ENCODE results near the gene BANP.
"Not testable (repeated sequence)": the region's sequence is repeated elsewhere in the genome, so short reads cannot be mapped to it uniquely, and the experiment has no call there.

DNA sequence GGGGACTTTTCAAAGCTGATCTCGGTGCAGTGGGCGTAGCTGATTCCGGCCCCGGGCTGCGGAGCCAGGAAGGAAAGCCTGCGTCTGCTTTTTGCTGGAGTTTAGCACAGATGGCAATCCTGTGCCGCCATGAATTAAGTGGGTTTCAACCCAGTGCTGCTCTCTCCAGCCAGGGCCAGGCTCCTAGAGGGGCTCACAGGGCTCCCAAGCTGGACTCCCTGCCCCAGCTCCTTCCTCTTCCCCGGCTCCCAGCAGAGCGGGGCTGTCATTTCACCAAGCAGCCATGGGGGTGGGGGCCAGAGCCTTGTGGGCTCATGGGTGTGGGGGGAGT is 140.7 kb downstream of the BANP start:
- TF ChIP-seq, protein P1, sequence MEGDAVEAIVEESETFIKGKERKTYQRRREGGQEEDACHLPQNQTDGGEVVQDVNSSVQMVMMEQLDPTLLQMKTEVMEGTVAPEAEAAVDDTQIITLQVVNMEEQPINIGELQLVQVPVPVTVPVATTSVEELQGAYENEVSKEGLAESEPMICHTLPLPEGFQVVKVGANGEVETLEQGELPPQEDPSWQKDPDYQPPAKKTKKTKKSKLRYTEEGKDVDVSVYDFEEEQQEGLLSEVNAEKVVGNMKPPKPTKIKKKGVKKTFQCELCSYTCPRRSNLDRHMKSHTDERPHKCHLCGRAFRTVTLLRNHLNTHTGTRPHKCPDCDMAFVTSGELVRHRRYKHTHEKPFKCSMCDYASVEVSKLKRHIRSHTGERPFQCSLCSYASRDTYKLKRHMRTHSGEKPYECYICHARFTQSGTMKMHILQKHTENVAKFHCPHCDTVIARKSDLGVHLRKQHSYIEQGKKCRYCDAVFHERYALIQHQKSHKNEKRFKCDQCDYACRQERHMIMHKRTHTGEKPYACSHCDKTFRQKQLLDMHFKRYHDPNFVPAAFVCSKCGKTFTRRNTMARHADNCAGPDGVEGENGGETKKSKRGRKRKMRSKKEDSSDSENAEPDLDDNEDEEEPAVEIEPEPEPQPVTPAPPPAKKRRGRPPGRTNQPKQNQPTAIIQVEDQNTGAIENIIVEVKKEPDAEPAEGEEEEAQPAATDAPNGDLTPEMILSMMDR (IDR thresholded peaks at IDR 0.05; ENCODE audit: control extremely low read depth in 1 of 3, insufficient read depth in 1 of 3, low read depth in 1 of 3, low read length in 3 of 3): not testable (repeated sequence)
- not testable (repeated sequence) for TF ChIP-seq POLR2A (IDR thresholded peaks at IDR 0.05; ENCODE audit: control extremely low read depth in 1 of 2, low read depth in 2 of 2, low read length in 2 of 2); CBX8 (IDR thresholded peaks at IDR 0.05; ENCODE audit: borderline replicate concordance, low read depth, low read length); RNF2 (IDR thresholded peaks at IDR 0.05; ENCODE audit: borderline replicate concordance, low read depth, low read length, missing control alignments, poor library complexity, severe bottlenecking); EZH2 (IDR thresholded peaks at IDR 0.05; ENCODE audit: low read depth, low read length, severe bottlenecking); BCL11A (IDR thresholded peaks at IDR 0.05; ENCODE audit: low read depth in 2 of 2, low read length in 2 of 2); TBP (IDR thresholded peaks at IDR 0.05; ENCODE audit: low read depth, low read length); CEBPB (IDR thresholded peaks at IDR 0.05; ENCODE audit: low read depth, low read length); SIN3A (conservative IDR thresholded peaks at IDR 0.05 in 1 of 2, IDR thresholded peaks at IDR 0.05 in 1 of 2; ENCODE audit: low read depth in 1 of 2, low read length in 2 of 2); RFX5 (IDR thresholded peaks at IDR 0.05; ENCODE audit: borderline replicate concordance, low read depth, low read length); HDAC6 (IDR thresholded peaks at IDR 0.05; ENCODE audit: low read depth, low read length); CHD2 (IDR thresholded peaks at IDR 0.05; ENCODE audit: low read length); ZNF274 (IDR thresholded peaks at IDR 0.05; ENCODE audit: borderline replicate concordance, extremely low read depth, low read length); KDM1A (IDR thresholded peaks at IDR 0.05; ENCODE audit: borderline replicate concordance, low read length)
